Measurements from ENCODE around the gene REXO5.
A peak's percentile ranks its signal among the peaks of the same experiment; 100 is the strongest.
"Not testable (repeated sequence)": the region's sequence is repeated elsewhere in the genome, so short reads cannot be mapped to it uniquely, and the experiment has no call there.

REXO5 gene

DNA sequence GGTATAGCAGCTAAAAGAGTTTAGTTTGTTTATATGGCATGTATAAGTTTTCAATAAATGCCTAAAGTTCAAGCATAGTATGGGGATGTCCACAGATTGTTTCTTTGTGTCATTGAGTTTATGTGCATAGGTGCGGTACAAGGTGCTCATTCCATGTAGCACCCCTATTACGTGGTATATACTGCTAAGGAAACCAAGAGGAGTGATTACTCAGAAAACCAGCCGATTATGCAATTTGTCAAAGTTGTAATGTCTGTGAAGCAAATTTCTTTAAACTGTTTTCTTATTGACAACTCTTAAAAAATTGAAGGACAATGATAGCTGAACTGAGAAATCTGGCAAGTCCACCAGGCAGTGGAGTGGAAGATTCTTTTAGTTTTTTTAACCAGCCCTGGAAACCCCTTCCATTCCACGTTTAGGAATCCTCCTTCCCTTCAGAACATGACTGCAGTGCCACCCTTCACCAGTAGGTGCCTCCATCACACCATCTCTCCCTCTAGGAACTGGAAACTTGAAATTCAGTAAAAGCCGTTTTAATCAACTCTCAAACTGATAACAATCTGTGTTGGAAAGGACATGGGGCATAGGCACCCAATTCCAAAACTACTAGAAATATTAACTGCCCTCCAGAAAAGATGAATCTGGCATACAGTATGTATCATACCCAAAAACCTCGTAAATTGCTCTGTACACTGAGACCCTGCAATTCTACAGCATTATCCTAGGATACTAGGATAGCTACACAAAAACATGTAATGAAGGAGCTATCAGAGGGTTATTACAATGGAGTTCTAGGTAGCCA lies 43.5 kb downstream of the REXO5 start:
- peak; percentile 76 for DNase-seq (ENCODE audit: low spot score)

DNA sequence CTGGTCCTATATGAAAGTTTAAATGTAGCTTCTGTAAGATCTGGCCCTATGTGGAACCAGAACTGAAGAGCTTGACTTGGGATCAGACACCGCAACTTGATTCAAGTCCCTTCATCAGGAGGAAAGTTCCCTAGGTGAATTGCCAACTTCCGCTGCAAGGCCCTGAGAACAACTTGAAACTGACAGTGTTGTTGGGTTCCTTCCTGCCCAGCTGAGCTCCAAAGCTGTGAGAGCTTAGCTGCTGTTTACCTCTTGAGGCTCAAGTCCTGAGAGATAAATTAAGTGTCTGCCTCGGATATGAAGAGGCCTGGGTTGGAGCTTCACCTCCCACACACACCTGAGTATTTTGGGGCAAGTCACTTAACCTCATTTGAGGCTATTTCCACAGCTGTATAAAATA lies 44.7 kb downstream of the REXO5 start:
- DNase-seq (ENCODE audit: low spot score), result no peak

DNA sequence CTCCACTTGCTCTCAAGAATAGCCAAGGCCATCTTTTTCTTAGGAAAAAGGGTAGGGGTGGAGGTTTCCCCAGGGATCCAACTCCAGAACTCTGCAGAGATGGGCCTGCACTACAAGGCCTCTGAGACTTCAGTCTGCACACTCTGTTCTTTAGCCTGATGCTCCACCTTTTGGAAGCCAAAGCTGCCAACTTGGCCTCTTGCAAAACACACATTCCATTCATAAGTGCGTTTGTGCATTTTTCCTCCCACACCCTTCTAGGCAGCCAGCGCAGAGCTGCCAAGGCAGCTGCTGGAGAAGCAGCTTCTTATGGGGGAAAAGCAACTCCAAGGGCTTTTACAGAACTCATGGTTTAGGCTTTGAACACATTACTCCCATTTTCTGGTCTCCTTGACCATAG lies 45.3 kb downstream of the REXO5 start:
- no peak for DNase-seq (ENCODE audit: low spot score)

DNA sequence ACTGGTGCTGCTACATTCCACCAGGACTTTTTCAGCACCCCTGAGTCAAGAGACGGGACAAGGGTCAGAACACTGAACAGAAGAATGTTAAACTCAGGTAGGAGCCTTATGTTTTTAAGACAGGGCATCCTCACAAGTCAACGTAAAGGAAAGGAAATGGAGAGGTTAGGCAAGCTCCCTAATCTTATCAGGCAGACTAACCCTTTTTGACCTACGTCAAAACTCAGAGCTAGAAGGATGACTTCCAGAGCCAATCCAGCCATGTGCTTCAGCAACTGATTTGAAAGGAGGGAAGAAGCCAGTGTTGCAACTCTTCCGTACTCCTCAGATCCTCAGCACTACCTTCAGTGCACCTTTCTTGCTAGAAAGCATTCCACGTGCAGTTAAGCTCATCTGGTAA lies 46.8 kb downstream of the REXO5 start:
- no peak for DNase-seq (ENCODE audit: low spot score)

DNA sequence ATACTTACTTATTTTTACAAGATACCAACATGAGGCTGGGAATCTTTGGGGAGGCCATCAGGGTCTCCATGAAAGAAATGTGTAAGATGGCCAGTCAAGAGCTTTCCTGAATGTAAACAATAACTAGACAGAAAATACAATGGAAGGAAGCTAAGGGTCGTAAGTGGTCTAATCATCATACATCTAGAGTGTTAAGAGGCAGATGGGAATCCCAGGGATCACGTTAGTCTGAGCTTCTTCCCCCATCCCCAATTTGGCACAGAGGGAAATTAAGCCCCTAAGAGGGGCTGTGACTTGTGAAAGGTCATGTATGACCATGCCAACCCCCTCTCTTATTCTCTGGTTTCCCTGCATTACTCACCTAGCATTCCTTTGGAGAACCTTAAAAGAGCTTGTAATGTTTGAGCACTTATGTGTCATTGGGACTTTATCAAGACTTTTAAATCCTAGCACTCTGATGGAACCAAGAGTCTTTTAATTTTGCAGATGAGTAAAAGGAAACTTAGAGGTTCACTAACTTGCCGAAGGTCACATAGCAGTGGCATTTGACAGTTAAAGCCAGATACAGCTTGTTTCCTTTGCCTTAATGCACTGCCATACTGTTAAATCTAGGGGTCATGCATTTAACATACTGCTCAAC lies 47.8 kb downstream of the REXO5 start:
- no peak for DNase-seq (ENCODE audit: low spot score)

DNA sequence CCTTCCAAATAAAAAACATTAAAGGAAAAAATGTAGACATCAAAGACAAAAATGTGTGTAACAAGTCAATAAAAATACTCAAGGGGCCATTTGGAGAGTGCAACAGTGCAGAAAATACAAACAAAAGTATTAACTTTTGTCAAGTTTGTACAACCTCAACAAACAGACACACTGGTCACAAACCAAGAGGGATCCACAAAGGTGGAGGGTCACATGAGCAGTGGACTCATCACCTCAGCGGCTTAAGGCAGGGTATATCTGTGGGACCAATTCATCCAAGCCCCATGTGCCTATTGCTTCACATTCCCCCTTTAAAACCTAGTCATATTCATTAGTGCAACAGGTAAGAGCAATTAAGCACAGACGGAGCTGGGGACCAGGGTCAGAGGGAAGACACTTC lies 48.6 kb downstream of the REXO5 start:
- DNase-seq (ENCODE audit: low spot score), result no peak

DNA sequence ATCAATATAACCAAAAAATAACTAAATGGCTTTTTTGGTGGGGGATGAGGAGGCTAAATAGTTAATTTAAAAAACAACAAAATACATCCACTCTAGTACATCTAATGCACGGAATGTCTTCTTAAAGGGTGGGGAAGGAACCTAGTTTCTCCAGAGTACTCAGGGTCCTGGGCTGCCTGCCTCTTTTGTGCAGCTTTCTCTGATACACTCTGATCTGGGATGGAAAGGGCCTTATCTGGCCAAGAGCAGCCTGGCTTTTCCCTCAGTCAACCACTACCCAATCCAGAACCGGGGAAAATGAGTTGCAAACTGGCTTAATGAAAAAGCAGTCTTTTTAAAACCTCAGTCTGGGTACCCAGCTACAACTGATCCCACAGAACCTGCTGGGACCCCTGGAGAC lies 51.0 kb downstream of the REXO5 start:
- no peak for DNase-seq (ENCODE audit: low spot score)

DNA sequence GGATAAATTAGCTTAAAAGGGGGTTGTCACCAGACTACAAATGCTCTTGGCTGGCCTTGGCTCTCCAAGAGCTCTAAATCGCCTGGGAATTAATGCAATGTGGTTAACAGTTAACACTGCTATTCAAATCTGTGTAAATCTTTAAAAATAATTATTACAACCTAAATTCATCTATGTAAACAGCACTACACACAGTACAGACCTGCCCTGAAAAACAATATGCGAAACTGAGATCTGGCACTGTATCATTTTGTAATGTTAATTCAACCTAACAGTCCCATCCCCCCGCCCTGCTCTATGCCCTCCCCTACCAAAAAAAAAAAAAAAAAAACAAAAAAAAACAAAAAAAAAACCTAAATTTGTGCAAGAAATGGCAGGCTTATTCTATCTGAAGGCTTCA lies 52.9 kb downstream of the REXO5 start:
- DNase-seq (ENCODE audit: low spot score), result no peak

DNA sequence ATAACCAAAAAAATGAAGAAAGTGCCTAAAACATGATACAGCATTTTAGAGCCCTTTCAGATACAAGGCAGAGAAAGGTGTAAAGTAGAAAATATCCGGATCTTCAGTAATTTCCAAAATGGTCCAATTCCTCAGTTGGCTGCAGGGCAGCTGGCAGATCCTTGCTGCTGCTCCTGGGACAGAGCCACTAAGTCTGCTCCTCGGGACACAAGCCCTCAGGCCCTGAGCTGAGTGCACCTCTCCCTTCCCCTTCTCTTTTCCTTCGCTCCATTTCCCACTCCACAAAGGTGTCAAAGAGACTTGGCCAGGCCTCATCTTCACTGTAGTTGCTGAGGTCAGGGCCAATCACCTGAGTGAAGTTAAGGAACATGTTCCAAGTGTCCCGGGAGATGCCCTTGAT lies 53.4 kb downstream of the REXO5 start:
- DNase-seq (ENCODE audit: low spot score), result peak; percentile 47

DNA sequence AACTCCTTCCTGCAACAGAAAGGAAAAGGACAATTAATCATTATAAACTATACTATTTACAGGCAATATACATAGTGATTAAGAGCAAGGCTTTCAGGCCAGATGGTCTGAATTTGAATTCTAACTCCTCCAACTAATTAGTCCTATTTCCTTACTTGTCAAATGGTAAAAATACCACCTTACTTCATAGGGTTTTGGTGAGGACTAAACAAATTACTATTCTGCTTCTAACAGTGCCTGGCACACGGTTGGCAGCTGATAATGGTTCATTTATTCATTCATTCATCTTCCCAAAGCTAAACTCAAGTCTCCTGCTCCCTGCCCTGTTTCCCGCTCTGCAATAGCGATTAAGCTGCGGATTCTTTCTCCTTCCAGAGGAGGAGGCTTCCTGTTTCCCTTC lies 54.0 kb downstream of the REXO5 start:
- no peak for DNase-seq (ENCODE audit: low spot score)

DNA sequence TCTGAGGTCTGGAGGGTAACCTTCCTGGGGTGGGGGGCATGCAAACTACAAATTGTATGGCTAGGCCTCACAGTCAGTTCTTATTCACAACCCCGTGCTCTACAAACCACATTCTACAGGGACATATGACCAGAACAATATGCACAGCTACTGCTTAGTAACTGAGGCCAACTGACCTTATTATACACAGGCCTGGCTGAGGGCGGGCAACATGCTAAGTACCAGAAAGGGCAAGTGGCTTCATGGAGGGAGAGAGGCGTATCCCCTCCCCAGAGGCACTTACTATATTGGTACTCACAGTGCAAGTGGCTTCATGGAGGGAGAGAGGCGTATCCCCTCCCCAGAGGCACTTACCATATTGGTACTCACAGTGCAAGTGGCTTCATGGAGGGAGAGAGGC lies 54.7 kb downstream of the REXO5 start:
- DNase-seq (ENCODE audit: low spot score), result not testable (repeated sequence)

DNA sequence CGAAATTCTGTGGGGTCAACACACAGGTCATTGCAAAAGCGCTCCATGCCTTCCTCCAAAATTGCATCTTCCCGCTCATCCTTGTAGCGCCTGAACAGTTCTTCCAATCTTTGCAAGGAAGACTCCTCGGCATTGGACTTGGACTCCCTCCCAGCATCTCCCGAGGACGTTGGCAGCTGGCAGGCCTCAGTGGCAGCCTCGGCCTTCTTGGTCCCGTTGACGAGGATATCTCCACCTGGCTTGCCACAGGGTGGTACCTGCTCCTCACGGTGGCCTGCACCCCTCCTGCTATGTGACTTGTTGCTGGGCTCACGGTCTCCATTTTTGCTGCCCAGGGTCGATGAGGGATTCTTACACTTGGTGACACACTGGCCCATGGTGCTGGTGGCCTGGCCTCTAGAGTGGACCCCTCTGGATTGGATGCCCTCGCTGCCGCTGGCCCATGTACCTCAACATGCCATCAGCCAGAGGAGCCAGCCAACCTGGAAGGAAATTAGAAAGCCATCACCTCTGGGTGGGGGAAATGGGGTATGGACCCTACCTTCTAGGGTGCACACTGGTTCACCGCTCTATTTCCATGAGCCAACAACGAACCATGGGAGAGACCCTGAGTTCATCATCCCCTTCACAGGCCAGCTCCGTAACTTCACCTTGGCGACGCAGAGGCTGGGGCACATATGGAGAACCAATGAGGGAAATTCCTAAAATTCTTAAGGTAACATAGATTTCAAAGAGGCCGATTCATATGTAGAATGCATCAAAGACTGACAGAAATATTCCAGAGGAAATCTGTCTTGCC lies 56.0 kb downstream of the REXO5 start:
- DNase-seq (ENCODE audit: low spot score), result no peak

DNA sequence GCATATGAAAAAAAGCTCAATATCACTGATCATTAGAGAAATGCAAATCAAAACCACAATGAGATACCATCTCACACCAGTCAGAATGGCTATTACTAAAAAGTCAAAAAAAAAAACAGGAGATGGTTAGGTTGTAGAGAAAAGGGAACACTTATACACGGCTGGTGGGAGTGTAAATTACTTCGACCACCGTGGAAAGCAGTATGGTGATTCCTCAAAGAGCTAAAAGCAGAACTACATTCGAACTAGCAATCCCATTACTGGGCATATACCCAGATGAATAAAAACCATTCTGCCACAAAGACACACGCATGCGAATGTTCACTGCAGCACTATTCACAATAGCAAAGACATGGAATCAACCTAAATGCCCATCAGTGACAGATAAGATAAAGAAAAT lies 58.0 kb downstream of the REXO5 start:
- DNase-seq (ENCODE audit: low spot score), result not testable (repeated sequence)

DNA sequence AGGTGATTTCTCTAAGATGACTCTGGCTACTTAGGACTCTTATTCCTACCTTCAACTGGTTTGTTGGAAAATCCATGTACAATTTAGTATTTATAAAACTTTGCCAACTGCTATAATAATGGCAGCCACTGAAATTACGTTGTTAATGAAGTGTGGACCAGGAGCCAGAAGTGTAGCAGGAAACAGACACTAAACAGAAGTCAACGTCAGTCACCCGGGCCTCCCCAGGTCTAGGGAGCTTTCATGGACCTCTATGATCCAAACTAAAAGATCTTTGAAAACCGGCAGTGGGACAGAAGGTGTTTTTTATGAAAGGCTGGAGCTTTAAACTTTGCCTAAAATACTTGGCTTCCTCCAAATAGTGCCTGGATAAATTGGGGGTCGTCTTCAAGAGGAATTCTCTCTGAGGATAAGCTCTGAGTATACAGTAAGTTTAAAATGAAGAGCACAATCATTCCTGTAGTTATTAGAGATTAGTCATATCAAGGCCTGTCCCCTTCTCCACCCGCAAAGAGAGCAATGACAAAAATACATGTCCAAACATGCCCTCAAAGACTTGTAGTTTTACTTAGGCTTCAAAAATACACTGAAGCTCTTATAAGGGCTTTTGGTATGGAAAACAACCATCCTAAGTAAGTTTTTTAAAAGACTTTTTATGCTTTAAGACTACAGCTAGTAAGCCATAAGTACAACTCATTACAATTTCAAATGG lies 59.2 kb downstream of the REXO5 start:
- no peak for DNase-seq (ENCODE audit: low spot score)

DNA sequence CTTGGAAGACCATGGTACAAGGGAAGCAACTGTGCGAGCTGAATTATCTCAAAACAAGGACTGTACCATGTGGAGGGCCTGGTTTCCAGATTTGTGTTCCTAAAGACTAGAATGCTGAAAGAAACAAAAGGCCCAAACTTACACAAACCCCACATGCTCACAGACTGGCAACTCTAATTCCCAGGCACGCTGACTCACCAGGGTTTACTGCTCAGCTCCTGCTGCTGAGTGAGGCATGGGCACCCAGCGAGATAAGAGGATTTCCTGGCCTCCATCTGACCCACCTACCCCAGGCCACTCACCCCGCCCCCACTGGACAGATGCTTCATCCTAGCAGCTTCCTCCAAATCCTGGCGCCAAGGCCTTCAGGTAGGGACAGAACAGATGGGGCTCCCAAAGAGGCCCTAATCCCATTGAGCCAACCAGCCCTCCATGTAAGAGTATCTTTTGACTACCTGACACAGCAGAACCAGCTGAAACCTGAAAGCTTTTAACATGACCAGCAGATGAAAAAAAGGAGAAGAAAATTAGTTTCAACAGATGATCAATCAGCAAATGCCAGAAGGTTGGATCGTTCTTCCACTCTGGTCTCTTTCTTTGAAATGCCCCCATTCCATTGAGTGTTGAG lies 59.9 kb downstream of the REXO5 start:
- DNase-seq (ENCODE audit: low spot score), result peak; percentile 39

DNA sequence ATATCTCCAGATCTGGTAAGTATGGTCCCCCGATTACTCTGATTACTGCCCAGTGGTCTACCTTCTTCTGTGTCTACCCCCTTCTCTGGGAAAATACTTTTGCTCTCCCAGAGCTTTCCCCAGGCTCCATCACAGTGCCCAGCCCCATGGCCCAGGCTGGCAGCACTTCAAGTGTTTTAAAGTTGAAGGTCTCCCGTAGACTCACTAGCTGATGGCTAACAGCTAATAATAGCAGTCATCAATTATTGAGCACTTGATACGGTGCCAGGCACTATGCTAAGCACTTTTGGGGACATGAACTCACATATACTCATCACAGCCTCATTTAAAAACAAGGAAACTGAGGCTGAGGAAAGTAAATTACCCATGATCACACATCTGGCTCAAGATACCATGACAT lies 60.5 kb downstream of the REXO5 start:
- DNase-seq (ENCODE audit: low spot score), result no peak

DNA sequence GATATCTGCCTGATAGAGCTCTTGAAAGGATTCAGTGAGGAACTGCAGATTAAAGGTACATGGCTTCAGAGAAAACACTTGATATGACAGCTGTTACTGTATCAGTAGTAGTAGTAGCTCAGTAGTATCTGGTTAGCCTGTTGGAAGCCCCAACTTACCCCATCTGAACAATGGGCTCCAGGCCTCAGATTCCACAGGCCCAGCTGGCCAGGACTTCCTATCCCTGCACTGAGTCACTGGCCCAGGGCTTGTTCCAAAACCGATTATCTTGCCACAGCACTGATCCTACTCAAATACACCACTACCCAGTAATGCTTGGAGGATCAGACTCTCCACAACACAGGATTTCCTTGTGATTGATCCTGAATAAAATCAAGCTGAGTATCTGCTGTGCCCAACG lies 61.3 kb downstream of the REXO5 start:
- no peak for DNase-seq (ENCODE audit: low spot score)

DNA sequence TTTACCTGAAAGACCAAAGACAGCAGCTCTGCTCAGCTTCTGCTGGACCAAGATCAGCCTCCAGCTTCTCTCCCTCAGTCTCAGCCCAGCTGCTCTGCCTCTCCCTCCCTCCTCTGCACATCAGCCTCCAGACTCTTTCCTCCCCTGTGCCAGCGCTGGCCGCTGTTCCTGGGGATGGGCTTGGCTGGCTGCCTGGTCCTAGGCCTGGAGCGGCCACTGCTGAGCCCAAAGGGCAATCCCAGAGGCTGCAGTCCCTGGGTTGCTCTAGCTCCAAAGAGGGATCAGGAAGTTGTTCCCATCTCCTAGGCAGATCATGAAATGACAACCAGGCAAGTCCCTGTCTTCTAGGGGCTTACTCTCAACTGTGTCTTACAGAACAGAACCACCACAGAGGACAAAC lies 62.6 kb downstream of the REXO5 start:
- no peak for DNase-seq (ENCODE audit: low spot score)

DNA sequence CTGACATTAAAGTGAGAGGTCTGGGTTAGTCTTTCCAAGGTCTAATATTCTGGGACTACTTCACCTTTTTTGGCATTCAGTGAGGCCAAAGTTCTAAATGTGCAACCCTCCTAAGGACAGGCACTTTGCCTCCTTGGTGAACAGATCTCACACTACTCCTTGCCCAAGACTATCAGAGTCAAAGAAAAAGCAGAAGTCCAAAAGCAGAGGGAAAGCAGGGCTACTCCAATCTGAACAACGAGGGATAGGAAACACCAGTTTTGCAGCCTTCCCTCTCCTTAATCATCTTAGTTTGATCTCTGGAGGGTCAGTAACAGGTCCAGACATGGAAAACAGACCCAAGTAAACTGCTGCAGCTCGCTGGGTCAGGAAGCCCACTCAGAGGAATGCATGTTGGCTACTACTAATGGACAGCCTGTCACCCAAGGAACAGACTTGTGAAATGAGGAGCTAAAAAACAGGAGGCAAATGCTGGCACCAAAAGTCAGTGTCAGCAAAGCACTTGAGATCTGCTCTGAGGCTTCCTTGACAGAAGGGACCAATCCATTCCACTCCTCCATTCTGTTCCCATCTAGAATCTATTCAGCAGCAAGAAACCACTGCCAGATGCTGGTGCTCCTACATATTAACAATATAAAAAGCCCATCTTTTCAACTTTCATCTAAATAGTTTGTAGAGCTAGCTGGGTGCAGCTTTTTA lies 63.9 kb downstream of the REXO5 start:
- DNase-seq (ENCODE audit: low spot score), result no peak

DNA sequence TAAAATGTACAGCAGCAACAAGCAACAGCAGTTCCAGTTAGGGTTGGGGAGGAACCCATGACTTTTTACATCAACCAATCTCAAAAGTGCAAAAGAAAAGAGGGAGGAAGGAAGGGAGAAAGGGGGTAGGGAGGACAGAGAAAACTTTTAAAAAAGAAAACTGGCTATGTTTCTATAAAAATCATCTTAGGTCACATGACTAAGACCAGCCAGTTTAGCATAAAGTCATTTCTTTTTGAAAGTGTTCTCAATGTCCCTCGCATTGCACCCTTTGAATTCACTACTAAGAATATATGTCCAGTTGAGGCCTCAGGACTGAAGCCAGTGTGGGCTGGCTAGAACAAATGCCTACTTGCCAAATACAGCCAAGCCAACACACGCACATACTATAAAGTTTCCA lies 64.9 kb downstream of the REXO5 start:
- DNase-seq (ENCODE audit: low spot score), result no peak

All from cerebellar cortex (tissue), 1 donor.